GM18861 (cell line): Measurements from ENCODE around the gene PPP1R9B.

Source experiments
- ATAC-seq: cut with Tn5 transposase; IDR thresholded peaks from one replicate; pipeline ENCODE4 v1.9.1; 2021; ENCODE audit not compliant: unreplicated experiment

PPP1R9B gene

GRCh38 chr17:50109785-50110184 lies 40.7 kb downstream of the PPP1R9B start:
- no peak for ATAC-seq

DNA sequence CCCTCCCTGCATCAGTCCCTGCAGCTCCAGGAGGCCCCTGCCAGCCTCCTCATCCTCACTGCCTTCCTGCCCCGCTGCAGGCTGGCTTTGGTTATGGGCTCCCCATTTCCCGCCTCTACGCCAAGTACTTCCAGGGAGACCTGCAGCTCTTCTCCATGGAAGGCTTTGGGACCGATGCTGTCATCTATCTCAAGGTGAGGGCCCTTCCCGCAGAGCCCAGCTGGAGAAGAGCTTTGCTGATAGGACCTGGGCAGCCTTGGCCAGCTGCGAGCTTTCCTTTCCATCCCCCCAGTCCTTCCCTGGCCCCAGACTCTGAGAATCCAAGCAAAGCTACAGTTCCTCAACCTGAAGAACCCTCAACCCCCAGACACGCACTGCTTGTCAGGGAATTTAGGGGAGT lies 41.3 kb downstream of the PPP1R9B start:
- no peak for ATAC-seq

GRCh38 chr17:50108556-50108955 lies 41.9 kb downstream of the PPP1R9B start:
- ATAC-seq: no peak

DNA sequence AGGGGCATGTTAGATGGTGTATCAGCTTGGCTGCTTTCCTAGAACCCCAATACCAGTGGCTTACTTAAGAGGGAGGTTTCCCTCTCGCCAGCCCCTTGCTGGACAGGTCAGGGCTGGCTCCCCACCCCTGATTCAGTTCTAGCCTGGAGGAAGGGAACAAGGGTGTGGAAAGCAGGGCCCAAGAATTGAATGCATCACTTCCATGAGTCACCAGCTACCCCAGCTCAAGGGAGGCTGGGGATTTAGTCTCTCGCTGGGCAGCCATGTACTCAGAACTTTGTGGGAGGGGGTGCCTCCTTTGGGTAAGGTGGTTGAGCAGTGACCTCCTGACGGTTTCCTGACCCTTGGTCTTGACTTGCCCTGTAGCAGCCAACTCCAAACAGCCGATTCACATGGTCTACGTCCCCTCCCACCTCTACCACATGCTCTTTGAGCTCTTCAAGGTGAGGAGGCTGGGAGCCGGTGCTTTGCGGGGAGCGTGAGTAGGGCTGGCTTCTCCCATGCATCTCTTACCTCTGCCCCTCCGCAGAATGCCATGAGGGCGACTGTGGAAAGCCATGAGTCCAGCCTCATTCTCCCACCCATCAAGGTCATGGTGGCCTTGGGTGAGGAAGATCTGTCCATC lies 42.6 kb downstream of the PPP1R9B start:
- ATAC-seq: no peak

- ATAC-seq: no peak
Observed at GRCh38 chr17:50106393-50107131, 43.9 kb downstream of the PPP1R9B start.

DNA sequence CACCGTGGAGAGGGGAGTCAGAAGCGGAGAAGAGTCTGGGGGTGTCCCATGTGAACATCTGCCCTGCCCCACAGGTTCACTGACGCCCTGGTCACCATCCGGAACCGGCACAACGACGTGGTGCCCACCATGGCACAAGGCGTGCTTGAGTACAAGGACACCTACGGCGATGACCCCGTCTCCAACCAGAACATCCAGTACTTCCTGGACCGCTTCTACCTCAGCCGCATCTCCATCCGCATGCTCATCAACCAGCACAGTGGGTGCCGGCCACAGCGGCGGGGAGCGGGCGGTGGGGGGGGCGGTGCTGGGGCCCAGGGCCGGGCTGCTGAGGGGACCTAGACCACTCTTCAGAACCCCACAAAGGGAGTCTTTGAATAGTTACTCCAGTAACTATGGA lies 44.7 kb downstream of the PPP1R9B start:
- no peak for ATAC-seq

DNA sequence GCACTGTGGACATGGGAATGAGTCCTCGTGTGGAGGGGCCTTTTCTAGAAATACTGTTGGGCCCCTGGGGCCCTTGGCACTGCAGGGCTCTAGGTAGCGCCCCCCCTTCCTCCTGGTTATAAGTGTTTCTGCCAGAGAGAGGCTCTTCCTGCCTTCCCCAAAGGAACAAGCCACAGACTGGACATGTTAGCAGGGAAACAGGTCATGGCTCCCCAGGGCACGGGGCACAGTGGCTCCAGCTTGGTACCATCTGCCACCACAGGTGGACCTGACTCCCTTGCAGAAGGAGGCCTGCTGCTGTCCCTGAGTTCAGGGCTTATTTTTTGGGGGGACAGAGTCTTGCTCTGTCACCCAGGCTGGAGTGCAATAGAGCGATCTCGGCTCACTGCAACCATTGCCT lies 46.5 kb downstream of the PPP1R9B start:
- ATAC-seq: no peak

DNA sequence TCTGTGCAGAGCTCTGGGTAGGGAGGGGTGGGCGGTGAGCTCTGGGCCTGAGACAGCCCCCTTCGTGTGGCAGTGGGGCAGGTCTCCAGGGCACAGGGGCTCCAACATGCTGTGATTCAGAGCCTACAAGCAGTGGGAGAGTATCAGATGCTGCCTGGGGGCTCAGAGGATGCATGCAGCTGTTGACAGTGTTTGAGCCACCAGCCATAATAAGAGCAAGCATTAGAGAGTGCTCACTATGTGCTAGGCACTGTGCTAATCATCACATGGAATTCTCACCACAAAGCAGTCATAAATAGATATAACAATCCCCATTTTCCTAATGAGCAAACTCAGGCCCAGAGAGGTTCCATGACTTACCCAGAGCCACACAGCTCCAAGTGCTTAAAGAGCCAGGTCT lies 47.2 kb downstream of the PPP1R9B start:
- ATAC-seq: no peak

DNA sequence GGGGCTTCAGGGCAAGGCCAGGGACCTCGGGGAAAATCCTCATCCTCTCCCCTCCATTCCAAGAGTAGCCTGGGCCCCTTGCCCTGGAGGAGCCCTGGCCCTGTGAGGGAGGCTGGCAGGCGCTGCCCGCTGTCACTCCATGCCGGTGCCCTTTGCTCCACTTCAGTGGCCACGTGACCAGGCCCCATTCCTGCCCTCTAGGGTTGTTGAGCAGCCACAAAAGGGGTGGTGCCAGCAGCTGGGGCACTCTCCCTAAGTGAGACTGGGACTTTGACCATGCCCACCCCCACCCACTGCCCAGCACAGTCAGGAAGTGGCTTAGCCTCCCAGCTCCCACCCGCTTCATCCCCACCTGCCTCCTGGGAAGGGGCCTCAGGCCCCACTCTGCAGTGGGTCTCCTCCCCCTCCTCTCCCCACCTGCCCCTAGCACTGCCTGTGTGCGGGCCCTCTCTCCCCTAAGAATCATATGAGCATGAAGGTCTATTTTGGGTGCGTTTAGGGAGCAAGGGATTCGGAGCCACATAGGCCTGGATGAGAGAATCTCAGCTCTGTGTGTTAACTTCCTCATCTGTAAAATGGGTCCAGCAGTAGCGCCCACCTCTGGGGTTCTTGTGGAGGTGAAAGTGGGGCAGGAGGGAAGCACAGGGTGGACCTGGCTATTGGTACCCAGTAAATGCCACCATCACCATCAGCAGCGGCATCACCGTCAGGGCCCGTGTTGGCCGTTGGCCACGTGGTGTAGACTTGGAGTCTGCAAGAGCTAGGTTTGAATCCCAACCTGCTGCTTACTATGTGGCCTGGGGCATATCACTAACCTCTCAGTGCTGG lies 48.1 kb downstream of the PPP1R9B start:
- ATAC-seq: no peak

GRCh38 chr17:50101346-50102163 lies 48.9 kb downstream of the PPP1R9B start:
- no peak for ATAC-seq

- no peak for ATAC-seq
Observed at GRCh38 chr17:50100921-50101345, 49.5 kb downstream of the PPP1R9B start.

GRCh38 chr17:50100480-50100883 lies 50.0 kb downstream of the PPP1R9B start:
- no peak for ATAC-seq

DNA sequence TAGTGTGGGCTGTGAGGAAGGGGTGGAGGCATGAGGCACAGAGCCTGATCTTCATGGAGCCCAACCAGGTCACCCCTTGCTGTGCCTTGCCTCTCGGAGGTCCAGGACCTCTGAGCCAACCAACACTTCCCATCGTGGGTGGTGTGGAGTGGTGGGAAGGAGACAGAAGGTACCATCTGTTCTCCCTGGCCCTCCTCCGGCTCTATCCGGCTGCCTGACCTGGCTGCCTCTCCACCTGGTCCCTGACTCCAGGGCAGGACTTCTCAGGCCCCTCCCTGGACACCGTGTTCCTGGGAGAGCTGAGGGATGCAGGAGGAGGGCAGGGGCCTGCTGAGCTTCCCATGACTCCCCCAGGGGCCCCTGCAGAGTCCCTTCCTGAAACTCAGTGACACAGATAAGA lies 51.5 kb downstream of the PPP1R9B start:
- no peak for ATAC-seq

GRCh38 chr17:50098583-50098982 lies 51.9 kb downstream of the PPP1R9B start:
- ATAC-seq: no peak

DNA sequence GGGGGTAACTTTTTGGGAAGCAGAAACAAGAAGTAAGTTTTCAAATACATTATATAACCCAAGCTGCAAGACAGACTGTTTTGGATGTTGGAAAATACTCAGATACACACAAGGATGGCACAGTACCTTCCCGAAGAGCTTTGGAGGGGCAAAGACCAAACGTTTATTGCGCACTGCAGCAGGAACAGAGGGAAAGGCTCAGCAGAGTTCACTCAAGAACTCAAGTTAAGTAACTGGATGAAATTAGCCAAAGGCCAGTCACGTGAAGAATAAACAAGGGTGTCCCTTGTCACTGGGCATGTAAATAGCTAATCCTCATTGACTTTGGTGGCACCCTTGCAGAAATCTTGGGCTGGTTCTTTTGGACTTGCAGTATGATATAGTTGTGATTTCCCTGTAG lies 52.6 kb downstream of the PPP1R9B start:
- ATAC-seq: no peak

GRCh38 chr17:50097455-50097854 lies 53.0 kb downstream of the PPP1R9B start:
- no peak for ATAC-seq

- no peak for ATAC-seq
Observed at GRCh38 chr17:50096758-50097157, 53.7 kb downstream of the PPP1R9B start.

DNA sequence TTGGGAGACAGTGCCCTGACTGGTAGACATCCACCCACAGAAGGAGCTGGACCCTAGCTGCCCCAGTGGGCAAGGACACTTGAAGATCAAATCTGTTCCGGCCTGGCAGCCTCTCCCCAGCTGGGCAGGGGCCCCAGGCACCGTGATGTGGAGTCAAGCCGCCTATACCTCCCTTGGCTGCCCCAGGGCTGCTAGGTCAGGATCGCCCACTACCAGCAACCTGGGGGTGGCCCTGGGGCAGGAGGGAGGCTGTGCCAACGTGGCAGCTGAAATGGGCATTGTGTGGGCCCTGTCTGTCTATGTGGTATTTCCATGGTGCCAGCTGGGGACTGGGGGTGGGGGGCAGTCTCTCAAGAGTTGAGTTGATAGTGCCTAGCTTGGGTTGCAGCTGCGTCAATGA lies 54.4 kb downstream of the PPP1R9B start:
- ATAC-seq: no peak

DNA sequence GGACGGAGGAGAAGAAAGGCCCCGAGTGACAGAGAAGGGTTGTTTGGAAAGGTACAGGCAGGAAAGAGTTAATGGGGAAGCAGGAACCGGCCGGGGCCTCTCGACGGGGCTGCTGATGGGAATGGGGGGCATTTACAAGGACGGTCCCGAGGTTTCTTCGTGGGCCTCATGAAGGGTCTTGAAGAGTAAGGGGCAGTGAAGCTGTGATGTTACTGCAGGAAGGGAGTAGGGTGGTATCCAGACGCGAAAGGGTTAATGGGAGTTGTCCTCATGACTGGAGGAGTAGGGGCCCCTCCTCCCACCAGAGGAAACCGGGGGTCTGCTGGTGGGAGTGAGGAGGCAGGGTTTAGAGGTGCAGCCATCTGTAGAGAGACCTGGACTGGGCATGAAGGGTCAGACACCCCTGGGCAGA lies 54.8 kb downstream of the PPP1R9B start:
- no peak for ATAC-seq

DNA sequence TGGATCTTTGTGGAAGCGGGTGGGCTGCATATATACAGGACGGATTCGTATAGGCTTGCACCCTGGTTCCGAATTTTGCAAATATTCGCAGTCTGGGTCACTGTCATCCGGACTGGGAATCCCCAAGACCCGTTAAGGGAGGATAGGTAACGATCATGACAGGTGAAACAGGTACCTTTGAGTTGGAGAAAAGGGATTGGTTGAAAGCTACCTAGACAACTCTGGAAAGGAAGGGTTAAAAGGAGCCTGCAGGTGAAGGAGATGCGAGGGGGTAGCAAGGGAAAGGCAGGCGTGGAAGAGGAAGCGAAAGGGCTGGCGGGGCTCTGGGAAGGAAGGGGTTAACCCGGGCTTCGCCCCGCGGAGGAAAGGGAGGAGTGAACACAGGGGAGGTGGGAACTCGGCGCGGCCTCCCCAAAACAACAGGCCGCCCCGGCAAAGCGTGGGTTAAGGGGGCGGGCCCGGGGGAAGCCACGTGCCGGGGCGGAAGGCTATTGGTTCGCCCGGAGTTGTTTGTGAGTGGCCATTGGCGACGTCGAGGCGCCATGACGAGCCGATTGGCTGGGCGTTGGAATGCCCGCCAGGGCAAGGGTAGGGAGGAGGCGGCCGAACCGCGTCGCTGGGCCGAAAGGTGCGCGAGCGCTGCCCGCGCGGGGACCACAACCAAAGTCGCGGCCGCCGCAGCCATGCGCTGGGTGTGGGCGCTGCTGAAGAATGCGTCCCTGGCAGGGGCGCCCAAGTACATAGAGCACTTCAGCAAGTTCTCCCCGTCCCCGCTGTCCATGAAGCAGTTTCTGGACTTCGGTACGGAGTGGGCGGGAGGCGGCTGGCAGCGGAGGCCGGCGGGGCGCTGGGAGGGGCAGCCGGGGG lies 55.5 kb downstream of the PPP1R9B start, which contains the start of gene PDK2:
PDK2 (plus strand) TSS at position 599 of the 867 bp plus-strand sequence; CDS start at position 684, 85 bp downstream.
- ATAC-seq: peak; percentile 80
